SK-N-MC (cell line): ENCODE measurements around the gene NBEA.

Experiments
- FOXP2 ChIP-seq: optimal IDR thresholded peaks from 2 replicates; pipeline ENCODE3; 2011; ENCODE audit warnings: mild to moderate bottlenecking, moderate library complexity; ENCODE audit not compliant: insufficient read depth; ENCODE audit errors: extremely low read length, control extremely low read depth
- POLR2AphosphoS5 ChIP-seq: IDR thresholded peaks from 2 replicates; pipeline ENCODE4 v1.6.1; 2012; ENCODE audit warnings: mild to moderate bottlenecking, low read depth, low read length, borderline replicate concordance

DNA sequence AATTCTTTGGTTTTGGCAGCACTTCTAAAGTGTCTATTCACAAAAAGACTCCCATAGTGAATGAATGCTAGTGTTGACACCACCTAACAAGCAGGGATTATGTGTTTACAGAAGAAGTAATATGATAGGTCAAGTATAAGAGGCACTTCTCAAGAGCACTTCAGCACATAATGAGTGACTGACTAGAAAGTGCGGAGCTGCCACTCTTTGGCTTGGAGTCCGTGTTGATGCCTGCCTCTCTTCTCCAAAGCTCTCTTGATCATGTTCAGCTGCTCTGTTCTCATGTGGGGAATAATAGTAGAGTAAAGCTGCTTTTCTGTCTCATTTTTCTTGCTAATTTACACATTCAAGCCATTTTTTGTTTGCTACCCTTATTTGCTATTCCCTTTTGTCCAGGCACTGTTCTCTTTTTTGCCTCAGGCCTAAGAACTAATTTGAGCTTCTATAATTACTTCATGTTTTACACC, 557.2 kb downstream of the NBEA start:
- no peak for TF ChIP-seq FOXP2
- TF ChIP-seq POLR2AphosphoS5 = no peak
